A549 (cell line): Measurements from ENCODE around the gene SPTSSA. TPM values are rescaled to one million over a fixed set of nuclear protein-coding genes. Genes with fewer than 3 reads are reported as not detected.

Source experiments
- ATAC-seq, 2 experiments: fragments of 200-7000 bp in 1 of 2; fragments of >200 bp in 1 of 2; cut with Nextera tagmentation in 1 of 2; cut with Tn5 transposase in 1 of 2; 3 replicates each; pipeline versions ENCODE4 v1.8.0 to v1.9.1; 2018 to 2020; ENCODE audit warnings: mild to moderate bottlenecking in 1 of 2, moderate library complexity in 1 of 2
- CTCF ChIA-PET: fragments of 300-600 bp; sonication (Branson Sonifier 250); formaldehyde crosslinking; extraction: SDS; loops from one replicate; lab custom pipeline; 2021; ENCODE audit warnings: antibody characterized with exemption, inconsistent platforms; lab: Yijun Ruan, JAX
- POLR2A ChIA-PET: fragments of 350-600 bp; formaldehyde crosslinking; extraction: SDS; loops from one replicate; lab custom pipeline; 2021; ENCODE audit warnings: antibody characterized with exemption, inconsistent platforms; lab: Yijun Ruan, JAX
- DNase-seq, 2 experiments: peaks; one replicate each; pipeline versions ENCODE4 v3.0.0 to v3.0.0-alpha.2; 2011 to 2016; ENCODE audit warnings: low read depth in 1 of 2, low spot score in 1 of 2
- FAIRE-seq: peaks from 2 replicates; lab custom pipeline; 2011; peaks lifted over from hg19 to GRCh38; lab: Jason Lieb, UNC
- H3K27ac ChIP-seq, 2 experiments: fragments of >200 bp; sonication (Bioruptor Twin); formaldehyde crosslinking; 3 replicates each; pipeline ENCODE4 v1.5.1; 2016 to 2017
- H3K4me1 ChIP-seq: fragments of >200 bp; sonication (Bioruptor Twin); formaldehyde crosslinking; 3 replicates; pipeline ENCODE4 v1.6.1; 2016
- H3K4me2 ChIP-seq: fragments of >200 bp; sonication (Bioruptor Twin); formaldehyde crosslinking; 3 replicates; pipeline ENCODE4 v1.6.1; 2016
- H3K4me3 ChIP-seq: fragments of >200 bp; sonication (Bioruptor Twin); formaldehyde crosslinking; 3 replicates; pipeline ENCODE4 v1.5.1; 2016
- H3K9me3 ChIP-seq: fragments of >200 bp; sonication (Bioruptor Twin); formaldehyde crosslinking; 3 replicates; pipeline ENCODE4 v1.6.1; 2016
- CEBPB ChIP-seq, 2 experiments: fragments of >200 bp in 1 of 2; sonication (Bioruptor Twin) in 1 of 2; formaldehyde crosslinking in 1 of 2; IDR thresholded peaks; 2 replicates each; pipeline ENCODE4 v1.6.1; 2012 to 2016
- CHD2 ChIP-seq: fragments of 150-350 bp; IDR thresholded peaks from 2 replicates; pipeline ENCODE4 v1.6.1; 2014; ENCODE audit warnings: low read length; ENCODE audit not compliant: partially characterized antibody
- CTCF ChIP-seq: fragments of >200 bp; sonication (Bioruptor Twin); formaldehyde crosslinking; IDR thresholded peaks from 3 replicates; pipeline ENCODE4 v1.5.1; 2016
- EHMT2 ChIP-seq: fragments of 200-600 bp; sonication (generic); IDR thresholded peaks from 2 replicates; pipeline ENCODE4 v1.6.1; 2016; ENCODE audit warnings: antibody characterized with exemption, low read depth, mild to moderate bottlenecking, moderate library complexity
- ELK1 ChIP-seq: fragments of 150-350 bp; IDR thresholded peaks from 2 replicates; pipeline ENCODE4 v1.6.1; 2014; ENCODE audit warnings: low read depth, mild to moderate bottlenecking, low read length
- EP300 ChIP-seq, 2 experiments: fragments of >200 bp; sonication (Bioruptor Twin); formaldehyde crosslinking; IDR thresholded peaks; 2 replicates in 1 of 2; 3 replicates in 1 of 2; pipeline ENCODE4 v1.6.1; 2016 to 2017
- ESRRA ChIP-seq: fragments of 150-350 bp; IDR thresholded peaks from 2 replicates; pipeline ENCODE4 v1.6.1; 2014; ENCODE audit warnings: mild to moderate bottlenecking, low read length, borderline replicate concordance
- FOXS1 ChIP-seq: fragments of 250-450 bp; sonication (Bioruptor Pico); IDR thresholded peaks from 2 replicates; pipeline ENCODE4 v1.5.0; 2020; ENCODE audit warnings: mild to moderate bottlenecking, moderate library complexity
- HDAC2 ChIP-seq: fragments of 200-600 bp; sonication (generic); IDR thresholded peaks from 2 replicates; pipeline ENCODE4 v1.6.1; 2016
- HES2 ChIP-seq: fragments of >200 bp; sonication (Bioruptor Twin); formaldehyde crosslinking; IDR thresholded peaks from 2 replicates; pipeline ENCODE4 v1.6.1; 2016
- HOXA7 ChIP-seq: fragments of 250-450 bp; sonication (Bioruptor Pico); IDR thresholded peaks from 2 replicates; pipeline ENCODE4 v1.5.0; 2020; ENCODE audit warnings: mild to moderate bottlenecking, moderate library complexity
- HOXB13 ChIP-seq: fragments of 250-450 bp; sonication (Bioruptor Pico); IDR thresholded peaks from 2 replicates; pipeline ENCODE4 v1.5.0; 2020; ENCODE audit warnings: low read depth, mild to moderate bottlenecking, moderate library complexity
- HOXB5 ChIP-seq: fragments of 250-450 bp; sonication (Bioruptor Pico); IDR thresholded peaks from 2 replicates; pipeline ENCODE4 v1.5.0; 2020; ENCODE audit warnings: mild to moderate bottlenecking, moderate library complexity
- JUN ChIP-seq, 2 experiments: fragments of >200 bp; sonication (Bioruptor Twin); formaldehyde crosslinking; IDR thresholded peaks; 2 replicates in 1 of 2; 3 replicates in 1 of 2; pipeline ENCODE4 v1.6.1; 2016 to 2017
- MYC ChIP-seq: IDR thresholded peaks from 2 replicates; pipeline ENCODE4 v1.6.1; 2012; ENCODE audit warnings: mild to moderate bottlenecking, inconsistent platforms, low read length, improper control_type of control experiment, borderline replicate concordance
- NFE2L2 ChIP-seq: fragments of 150-350 bp; conservative IDR thresholded peaks from 2 replicates; pipeline ENCODE4 v1.6.1; 2014; ENCODE audit warnings: low read length
- NR3C1 ChIP-seq: fragments of >200 bp; sonication (Bioruptor Twin); formaldehyde crosslinking; IDR thresholded peaks from 3 replicates; pipeline ENCODE4 v1.6.1; 2017
- POLR2A ChIP-seq: IDR thresholded peaks from 2 replicates; pipeline ENCODE4 v1.6.1; 2012; ENCODE audit warnings: mild to moderate bottlenecking, low read length
- POLR2AphosphoS2 ChIP-seq: conservative IDR thresholded peaks from 2 replicates; pipeline ENCODE4 v1.6.1; 2012; ENCODE audit warnings: low read length, improper control_type of control experiment, inconsistent platforms
- RCOR1 ChIP-seq: fragments of 150-350 bp; IDR thresholded peaks from 2 replicates; pipeline ENCODE4 v1.6.1; 2014; ENCODE audit warnings: antibody characterized with exemption, low read length, low read depth
- RNF2 ChIP-seq: fragments of 200-600 bp; sonication (generic); IDR thresholded peaks from 2 replicates; pipeline ENCODE4 v1.6.1; 2016; ENCODE audit warnings: low read depth, mild to moderate bottlenecking, antibody characterized with exemption, moderate library complexity, borderline replicate concordance
- TFCP2L1 ChIP-seq: fragments of 250-450 bp; sonication (Bioruptor Pico); IDR thresholded peaks from 2 replicates; pipeline ENCODE4 v1.5.0; 2021; ENCODE audit warnings: mild to moderate bottlenecking
- TP53 ChIP-seq: fragments of 250-450 bp; sonication (Bioruptor Pico); IDR thresholded peaks from 2 replicates; pipeline ENCODE4 v1.5.0; 2021; ENCODE audit warnings: mild to moderate bottlenecking, moderate library complexity
- USF2 ChIP-seq: fragments of 450-650 bp; IDR thresholded peaks from 2 replicates; pipeline ENCODE4 v1.6.1; 2014; ENCODE audit warnings: antibody characterized with exemption
- ZNF302 ChIP-seq: fragments of 250-450 bp; sonication (Bioruptor Pico); IDR thresholded peaks from 2 replicates; pipeline ENCODE4 v1.9.0; 2021; ENCODE audit warnings: inconsistent platforms, mild to moderate bottlenecking, moderate library complexity
- WGBS: methylation state at CpG from one replicate; pipeline ENCODE4 v1.1.6; 2017; ENCODE audit errors: missing lambda C conversion rate; 5-methylcytosine and 5-hydroxymethylcytosine counted together
- polyA plus RNA-seq, 4 experiments: library from polyadenylated mRNA; depleted of rRNA in 3 of 4; stranded (reverse); fragments of >200 nt; fragmentation: RNase III in 1 of 4; extraction: RNeasy Plus Mini Kit Qiagen cat#74134 plus additional on column Dnase treatment in 1 of 4; gene quantifications; 2 replicates in 3 of 4; 3 replicates in 1 of 4; pipeline ENCODE4 v1.2.3, GENCODE V29; 2011 to 2017
- TF ChIP-seq, protein P1 (sequence below): fragments of 250-450 bp; sonication (Bioruptor Pico); IDR thresholded peaks from 2 replicates; pipeline ENCODE4 v1.5.0; 2020; ENCODE audit warnings: low read depth, mild to moderate bottlenecking, moderate library complexity

SPTSSA gene
- polyA plus RNA-seq, 2 of the 4 experiments (the other 2 are of a cell fraction), result 68.0 to 105 TPM

DNA sequence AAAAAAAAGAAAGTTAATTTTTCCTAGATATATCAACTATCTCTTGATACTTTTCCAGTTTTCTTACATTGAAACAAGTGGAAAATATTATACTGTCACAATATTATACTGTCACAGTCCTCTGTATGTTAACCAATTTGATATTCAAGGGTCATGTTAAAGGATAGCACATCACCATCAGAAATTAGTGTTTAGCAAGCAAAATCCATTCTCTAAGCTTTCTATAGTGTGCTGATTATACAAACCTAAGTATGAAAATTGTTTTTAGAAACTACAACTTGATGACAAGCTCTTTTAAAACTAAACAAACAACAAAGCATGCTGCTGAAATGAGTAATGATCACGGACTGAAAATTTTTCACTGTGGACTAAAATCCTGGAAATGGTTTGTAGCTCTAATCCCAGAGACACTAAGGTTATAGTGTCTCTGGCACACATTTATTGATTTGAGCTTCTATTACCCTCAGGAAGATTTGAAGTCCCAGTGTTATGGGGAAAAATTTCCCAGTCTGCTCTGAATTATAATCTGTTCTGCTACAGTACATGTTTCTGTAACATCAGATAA is 9.7 kb downstream of the SPTSSA start:
- WGBS, result 19% methylated on average over 1 of the region's 1 CpG
- H3K27ac ChIP-seq, result peak overlapping the region in 1 of 2 experiments; percentile 30; a peak in 1 of 6 replicates
- CTCF ChIA-PET, result interaction anchor here (2.6 kb wide), 1 partner anchor 47 kb away, joined by 6 read pairs; no protein-coding TSS in a partner anchor
- H3K9me3 ChIP-seq, result no peaks in the 10 kb centered on the region
- no peak for FAIRE-seq
- H3K4me1 ChIP-seq, result peaks cover 49% of the 10 kb centered on the region
- POLR2A ChIA-PET, result interaction anchor here (0.9 kb wide), 1 partner anchor 10 kb away, joined by 4 read pairs; the partner anchor contains the start of gene SPTSSA
- no peak; a peak in 2 of 6 replicates for ATAC-seq
- TF ChIP-seq CTCF (no peak), MYC (no peak), JUN (IDR thresholded peaks at IDR 0.05) (no peak), ELK1 (no peak), ZNF302 (no peak), HDAC2 (no peak), POLR2AphosphoS2 (no peak), EP300 (IDR thresholded peaks at IDR 0.05) (no peak), NR3C1 (no peak), TP53 (CRISPR knock-in tag) (no peak), ESRRA (no peak), TFCP2L1 (CRISPR knock-in tag) (no peak), EHMT2 (no peak), HOXB5 (CRISPR knock-in tag) (no peak), RNF2 (no peak), CHD2 (no peak), USF2 (no peak), HOXB13 (CRISPR knock-in tag) (no peak), RCOR1 (no peak)
- TF ChIP-seq, protein P1, sequence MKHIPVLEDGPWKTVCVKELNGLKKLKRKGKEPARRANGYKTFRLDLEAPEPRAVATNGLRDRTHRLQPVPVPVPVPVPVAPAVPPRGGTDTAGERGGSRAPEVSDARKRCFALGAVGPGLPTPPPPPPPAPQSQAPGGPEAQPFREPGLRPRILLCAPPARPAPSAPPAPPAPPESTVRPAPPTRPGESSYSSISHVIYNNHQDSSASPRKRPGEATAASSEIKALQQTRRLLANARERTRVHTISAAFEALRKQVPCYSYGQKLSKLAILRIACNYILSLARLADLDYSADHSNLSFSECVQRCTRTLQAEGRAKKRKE (CRISPR knock-in tag), result no peak
- TF ChIP-seq, all 56 proteins: peak for 0
- no peak for DNase-seq
- peak overlapping the region; percentile 8; the same call in 2 of the 3 replicates for H3K4me2 ChIP-seq
- H3K4me3 ChIP-seq, result no peak overlapping the region

DNA sequence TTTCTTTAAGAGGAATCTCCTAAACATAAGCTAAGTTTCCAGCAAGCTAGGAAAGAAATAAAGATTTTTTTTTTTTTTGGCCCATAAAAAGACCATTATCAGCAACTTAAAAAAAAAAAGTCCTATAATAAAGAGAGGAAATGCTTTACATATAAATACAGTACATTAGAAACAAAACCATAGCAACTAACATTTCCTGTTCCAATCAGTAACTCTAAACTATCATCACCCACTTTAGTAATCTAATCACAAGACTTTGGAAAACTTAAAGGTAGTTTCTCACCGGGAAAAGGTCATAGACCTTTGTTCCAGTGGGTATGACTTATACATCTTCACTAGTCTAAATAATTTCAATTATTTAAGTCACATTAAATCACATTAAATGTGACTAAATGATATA is 11.1 kb downstream of the SPTSSA start:
- Histone ChIP-seq H3K4me2 (peak overlapping the region; percentile 33; the same call in 2 of the 3 replicates), H3K27ac (no peak overlapping the region), H3K4me3 (no peak overlapping the region), H3K4me1 (peaks cover 49% of the 10 kb centered on the region)
- POLR2A ChIA-PET, result interaction anchor here (0.8 to 1.5 kb wide), 2 partner anchors 46 to 48 kb away, joined by 3 to 4 read pairs; no protein-coding TSS in a partner anchor
- ATAC-seq, result no peak
- TF ChIP-seq CEBPB (IDR thresholded peaks at IDR 0.05), result no peak
- no peak for TF ChIP-seq HES2
- no peak for TF ChIP-seq HOXB5 (CRISPR knock-in tag)
- TF ChIP-seq HOXA7, result no peak
- no peak for TF ChIP-seq FOXS1
- no peak for TF ChIP-seq NFE2L2
- TF ChIP-seq USF2, result no peak
- no peak for TF ChIP-seq POLR2A
- TF ChIP-seq, all 56 proteins: peak for 0
- no peaks in the 10 kb centered on the region for H3K9me3 ChIP-seq
- DNase-seq, result no peak
- CTCF ChIA-PET, result interaction anchor here (2.6 kb wide), 1 partner anchor 48 kb away, joined by 6 read pairs; no protein-coding TSS in a partner anchor
- FAIRE-seq, result no peak
- WGBS, result 45% methylated on average over 1 of the region's 1 CpG
